Fibroblast of lung (primary cell): Measurements from ENCODE around the gene TMEM132D. TPM values are rescaled to one million over a fixed set of nuclear protein-coding genes. Genes with fewer than 3 reads are reported as not detected.

Experiments
- DNase-seq, 2 donors: peaks; one replicate each; pipeline versions ENCODE4 v3.0.0 to v3.0.0-alpha.2; 2010; ENCODE audit warnings: low read depth in 2 of 2
- H2AFZ ChIP-seq: 2 replicates; pipeline ENCODE4 v1.5.1; 2012; ENCODE audit warnings: low read length, control low read depth, inconsistent platforms
- H3K27ac ChIP-seq: 2 replicates; pipeline ENCODE4 v1.5.1; 2011; ENCODE audit warnings: low read length, control low read depth; ENCODE audit not compliant: insufficient read depth
- H3K27me3 ChIP-seq: 2 replicates; pipeline ENCODE4 v1.5.1; 2011; ENCODE audit warnings: mild to moderate bottlenecking, low read length; ENCODE audit not compliant: control insufficient read depth, insufficient read depth
- H3K36me3 ChIP-seq: 2 replicates; pipeline ENCODE4 v1.5.1; 2011; ENCODE audit warnings: low read length; ENCODE audit not compliant: control insufficient read depth, insufficient read depth
- H3K4me1 ChIP-seq: 2 replicates; pipeline ENCODE4 v1.5.1; 2011; ENCODE audit warnings: low read length; ENCODE audit not compliant: control insufficient read depth, insufficient read depth; ENCODE audit errors: extremely low read depth
- H3K4me2 ChIP-seq: 2 replicates; pipeline ENCODE4 v1.5.1; 2011; ENCODE audit warnings: low read length, control low read depth; ENCODE audit not compliant: insufficient read depth; ENCODE audit errors: extremely low read depth
- H3K4me3 ChIP-seq, 4 experiments: fragments of 200-600 bp in 1 of 4; sonication (generic) in 1 of 4; replicated peaks in 1 of 4; 2 replicates each; pipeline ENCODE4 v1.5.1; 2011 to 2016; ENCODE audit warnings: low read length in 4 of 4, low read depth in 3 of 4, mild to moderate bottlenecking in 3 of 4, control low read depth in 2 of 4, inconsistent platforms in 1 of 4, mixed read lengths in 1 of 4; ENCODE audit not compliant: insufficient read depth in 1 of 4; ENCODE audit errors: control extremely low read depth in 1 of 4
- H3K79me2 ChIP-seq: 2 replicates; pipeline ENCODE4 v1.5.1; 2012; ENCODE audit warnings: mild to moderate bottlenecking, low read length, inconsistent platforms; ENCODE audit not compliant: control insufficient read depth, insufficient read depth
- H3K9ac ChIP-seq: 2 replicates; pipeline ENCODE4 v1.5.1; 2011; ENCODE audit warnings: mild to moderate bottlenecking, low read length, control low read depth; ENCODE audit not compliant: insufficient read depth
- H3K9me3 ChIP-seq: 2 replicates; pipeline ENCODE4 v1.5.1; 2012; ENCODE audit warnings: low read depth, low read length; ENCODE audit not compliant: control insufficient read depth, insufficient read depth
- H4K20me1 ChIP-seq: 2 replicates; pipeline ENCODE4 v1.5.1; 2011; ENCODE audit warnings: low read length; ENCODE audit not compliant: control insufficient read depth, insufficient read depth; ENCODE audit errors: extremely low read depth
- EZH2 ChIP-seq: IDR thresholded peaks from 2 replicates; pipeline ENCODE4 v1.5.1; 2012; ENCODE audit warnings: low read length, control low read depth, mild to moderate bottlenecking; ENCODE audit errors: missing control alignments
- polyA plus RNA-seq, 2 donors: library from polyadenylated mRNA; depleted of rRNA in 1 of 2; stranded (reverse) in 1 of 2; unstranded in 1 of 2; fragments of >200 nt; gene quantifications; 2 replicates each; pipeline ENCODE4 v1.2.1, GENCODE V29; 2011 to 2012; ENCODE audit warnings: missing spikeins in 1 of 2
- total RNA-seq: library from RNA; depleted of rRNA; stranded (reverse); fragments of >200 nt; gene quantifications from 2 replicates; pipeline ENCODE4 v1.2.1, GENCODE V29; 2014
- TF ChIP-seq, protein P1 (sequence below), 2 donors: IDR thresholded peaks in 1 of 2; conservative IDR thresholded peaks in 1 of 2; 1 replicate in 1 of 2; 2 replicates in 1 of 2; pipeline ENCODE4 v1.5.1; 2011 to 2012; ENCODE audit warnings: low read length in 2 of 2, control low read depth in 1 of 2, inconsistent platforms in 1 of 2, low read depth in 1 of 2, mild to moderate bottlenecking in 1 of 2

Gene TMEM132D
- total and polyA plus RNA-seq, 2 donors (not counting 1 experiment from before 2014, with no cell fraction given), result not detected

DNA sequence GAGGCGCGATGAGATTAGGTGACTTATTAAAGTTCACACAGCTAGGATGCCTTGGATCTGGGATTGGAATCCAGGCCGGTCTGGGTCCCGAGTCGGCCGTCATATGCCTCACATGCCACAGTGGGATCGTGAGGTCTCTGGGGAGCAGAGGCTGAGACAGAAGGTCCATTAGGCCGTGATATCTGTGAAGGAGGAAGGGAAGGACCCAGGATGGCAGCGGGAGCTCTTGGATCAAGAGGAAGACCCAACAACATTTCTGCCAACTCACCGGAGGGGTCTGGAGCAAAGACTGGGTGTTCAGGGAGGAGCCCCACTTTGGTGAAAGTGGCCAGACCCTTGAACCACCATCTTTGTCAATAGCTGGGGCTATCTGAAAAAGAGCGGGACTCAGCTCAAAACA, 807.6 kb downstream of the TMEM132D start:
- no peaks in the 10 kb centered on the region for H3K79me2 ChIP-seq
- no peak for DNase-seq
- no peak overlapping the region for H3K4me3 ChIP-seq
- H3K36me3 ChIP-seq, result no peaks in the 10 kb centered on the region
- no peaks in the 10 kb centered on the region for H3K9me3 ChIP-seq
- no peaks in the 10 kb centered on the region for H4K20me1 ChIP-seq
- no peak overlapping the region for H3K9ac ChIP-seq
- no peaks in the 10 kb centered on the region for H3K4me1 ChIP-seq
- H3K27me3 ChIP-seq, result no peaks in the 10 kb centered on the region
- no peak overlapping the region for H3K27ac ChIP-seq
- H3K4me2 ChIP-seq, result no peak overlapping the region
- no peak overlapping the region for H2AFZ ChIP-seq
- TF ChIP-seq EZH2, result no peak
- TF ChIP-seq, protein P1, sequence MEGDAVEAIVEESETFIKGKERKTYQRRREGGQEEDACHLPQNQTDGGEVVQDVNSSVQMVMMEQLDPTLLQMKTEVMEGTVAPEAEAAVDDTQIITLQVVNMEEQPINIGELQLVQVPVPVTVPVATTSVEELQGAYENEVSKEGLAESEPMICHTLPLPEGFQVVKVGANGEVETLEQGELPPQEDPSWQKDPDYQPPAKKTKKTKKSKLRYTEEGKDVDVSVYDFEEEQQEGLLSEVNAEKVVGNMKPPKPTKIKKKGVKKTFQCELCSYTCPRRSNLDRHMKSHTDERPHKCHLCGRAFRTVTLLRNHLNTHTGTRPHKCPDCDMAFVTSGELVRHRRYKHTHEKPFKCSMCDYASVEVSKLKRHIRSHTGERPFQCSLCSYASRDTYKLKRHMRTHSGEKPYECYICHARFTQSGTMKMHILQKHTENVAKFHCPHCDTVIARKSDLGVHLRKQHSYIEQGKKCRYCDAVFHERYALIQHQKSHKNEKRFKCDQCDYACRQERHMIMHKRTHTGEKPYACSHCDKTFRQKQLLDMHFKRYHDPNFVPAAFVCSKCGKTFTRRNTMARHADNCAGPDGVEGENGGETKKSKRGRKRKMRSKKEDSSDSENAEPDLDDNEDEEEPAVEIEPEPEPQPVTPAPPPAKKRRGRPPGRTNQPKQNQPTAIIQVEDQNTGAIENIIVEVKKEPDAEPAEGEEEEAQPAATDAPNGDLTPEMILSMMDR (conservative IDR thresholded peaks at IDR 0.05 in 1 of 2, IDR thresholded peaks at IDR 0.05 in 1 of 2; ENCODE audit: low read depth in 1 of 2, low read length in 2 of 2), result no peak

DNA sequence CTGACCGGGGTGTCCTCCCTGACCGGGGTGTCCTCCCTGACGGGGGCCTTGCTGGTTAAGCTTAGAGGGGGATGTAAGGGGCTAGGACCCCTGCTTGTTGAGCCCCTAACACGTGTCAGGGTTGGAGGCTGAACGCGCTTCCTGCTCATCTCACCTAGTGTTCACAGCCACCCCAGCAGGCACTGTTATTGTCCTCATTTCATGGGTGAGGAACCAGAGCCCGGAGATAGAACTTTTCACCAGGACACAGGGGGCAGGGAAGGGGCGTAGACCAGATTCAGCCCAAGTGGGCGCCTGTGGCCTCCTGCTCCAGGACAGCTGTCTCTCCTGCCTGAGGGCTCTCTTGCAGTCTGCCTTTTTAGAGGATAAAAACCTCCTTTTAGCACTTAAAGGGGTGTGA, 814.2 kb downstream of the TMEM132D start:
- H3K4me1 ChIP-seq, result no peaks in the 10 kb centered on the region
- H3K4me2 ChIP-seq, result no peak overlapping the region
- DNase-seq, result no peak
- H3K27me3 ChIP-seq, result no peaks in the 10 kb centered on the region
- H3K9me3 ChIP-seq, result no peaks in the 10 kb centered on the region
- no peaks in the 10 kb centered on the region for H3K36me3 ChIP-seq
- no peaks in the 10 kb centered on the region for H3K79me2 ChIP-seq
- no peak overlapping the region for H2AFZ ChIP-seq
- TF ChIP-seq, protein P1 (conservative IDR thresholded peaks at IDR 0.05 in 1 of 2, IDR thresholded peaks at IDR 0.05 in 1 of 2; ENCODE audit: low read depth in 1 of 2, low read length in 2 of 2), result no peak
- no peak for TF ChIP-seq EZH2
- H3K9ac ChIP-seq, result no peak overlapping the region
- H3K4me3 ChIP-seq, result no peak overlapping the region
- H4K20me1 ChIP-seq, result no peaks in the 10 kb centered on the region
- H3K27ac ChIP-seq, result no peak overlapping the region

GRCh38 chr12:129084875-129085826, 818.7 kb downstream of the TMEM132D start:
- Histone ChIP-seq H3K27ac (no peak overlapping the region), H3K27me3 (no peaks in the 10 kb centered on the region), H3K4me2 (no peak overlapping the region), H3K79me2 (no peaks in the 10 kb centered on the region), H3K36me3 (no peaks in the 10 kb centered on the region), H3K9ac (no peak overlapping the region), H4K20me1 (no peaks in the 10 kb centered on the region), H3K9me3 (no peaks in the 10 kb centered on the region), H3K4me3 (no peak overlapping the region), H3K4me1 (no peaks in the 10 kb centered on the region), H2AFZ (no peak overlapping the region)
- no peak for DNase-seq
- TF ChIP-seq, protein P1 (conservative IDR thresholded peaks at IDR 0.05 in 1 of 2, IDR thresholded peaks at IDR 0.05 in 1 of 2; ENCODE audit: low read depth in 1 of 2, low read length in 2 of 2), result no peak
- TF ChIP-seq EZH2, result no peak
